Activated T-helper 9 cell treated with anti-CD3 and anti-CD28 coated beads, Interleukin-2, amount 50 U/mL, for 16 hours (primary cell): ENCODE results near the gene COL20A1.
"Not testable (repeated sequence)": the region's sequence is repeated elsewhere in the genome, so short reads cannot be mapped to it uniquely, and the experiment has no call there.

Experiments used
- DNase-seq: peaks from one replicate; pipeline ENCODE4 v3.0.0-alpha.2; 2020; ENCODE audit warnings: low read depth

COL20A1 gene

DNA sequence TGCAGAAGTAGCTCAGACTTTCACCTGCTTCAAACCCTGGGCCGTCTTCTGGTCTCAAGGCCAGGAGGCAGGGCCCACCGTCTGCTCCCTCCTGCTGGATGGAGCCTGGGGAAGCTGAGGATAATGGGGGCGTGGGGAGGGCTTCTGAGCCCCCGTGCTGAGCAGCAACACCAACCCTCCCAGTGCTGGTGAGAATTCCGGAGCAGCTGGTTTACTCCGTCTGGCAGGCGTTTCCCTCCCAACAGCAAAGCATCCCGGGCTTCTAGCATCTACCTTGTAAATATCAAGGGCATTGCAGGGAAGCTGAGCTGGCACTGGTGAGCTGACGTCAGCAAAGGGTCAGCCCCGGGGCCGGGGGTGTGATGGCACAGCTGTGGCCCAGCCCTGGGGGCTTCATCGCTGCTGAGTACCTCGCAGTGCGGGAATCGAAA, 85.0 kb downstream of the COL20A1 start:
- DNase-seq, result no peak

DNA sequence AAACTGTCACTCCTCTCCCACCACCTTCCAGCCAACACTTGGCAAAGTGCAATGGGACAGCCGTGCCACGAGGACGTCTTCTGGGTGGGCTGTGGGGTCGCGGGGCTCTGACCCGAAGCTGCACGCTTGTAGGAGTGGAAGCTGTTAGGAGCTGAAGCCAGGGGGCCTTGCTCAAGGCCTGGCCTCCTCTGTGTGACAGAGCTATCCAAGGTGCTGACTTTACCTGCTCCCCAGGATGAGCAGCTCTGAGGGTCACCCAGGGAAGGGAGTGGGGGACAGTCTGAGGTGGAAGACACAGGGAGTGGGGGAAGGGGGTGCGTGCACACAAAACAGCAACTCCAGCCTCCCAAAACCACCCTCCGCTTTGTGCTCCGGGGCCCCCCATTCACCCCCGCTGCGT, 85.6 kb downstream of the COL20A1 start:
- no peak for DNase-seq

DNA sequence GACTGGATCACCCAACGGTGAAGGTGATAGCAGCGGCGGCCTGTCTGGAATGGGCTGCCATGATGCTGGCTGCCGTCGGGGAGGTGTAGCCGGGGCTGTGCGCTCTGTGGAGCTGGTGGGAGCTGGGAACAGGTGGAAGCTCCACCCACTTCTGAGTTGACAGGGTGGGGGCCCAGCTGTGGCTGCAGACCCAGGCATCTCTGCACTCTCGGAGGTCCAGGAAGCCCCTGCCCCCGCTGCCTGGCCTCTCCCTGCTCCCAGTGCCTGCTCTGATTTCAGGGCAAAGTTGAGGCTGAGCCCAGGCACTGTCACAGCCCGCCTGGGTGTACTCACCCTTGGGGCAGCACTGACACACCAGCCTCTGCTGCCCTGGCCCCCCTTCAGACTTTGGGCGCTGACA, 86.3 kb downstream of the COL20A1 start:
- DNase-seq, result no peak

DNA sequence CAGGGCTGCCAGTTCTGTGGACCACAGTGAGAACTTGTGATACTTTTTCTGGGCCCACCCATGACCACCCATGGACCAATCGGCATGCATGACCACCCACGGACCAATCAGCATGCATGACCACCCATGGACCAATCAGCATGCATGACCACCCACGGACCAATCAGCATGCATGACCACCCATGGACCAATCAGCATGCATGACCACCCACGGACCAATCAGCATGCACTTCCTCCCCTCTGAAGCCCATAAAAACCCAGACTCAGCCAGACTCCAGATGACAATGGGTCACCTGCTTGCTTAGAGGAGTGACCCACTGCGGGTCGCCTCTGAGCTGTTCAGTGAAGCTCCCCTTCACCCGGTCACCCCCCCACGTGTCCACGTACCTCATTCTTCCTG, 86.9 kb downstream of the COL20A1 start:
- not testable (repeated sequence) for DNase-seq

DNA sequence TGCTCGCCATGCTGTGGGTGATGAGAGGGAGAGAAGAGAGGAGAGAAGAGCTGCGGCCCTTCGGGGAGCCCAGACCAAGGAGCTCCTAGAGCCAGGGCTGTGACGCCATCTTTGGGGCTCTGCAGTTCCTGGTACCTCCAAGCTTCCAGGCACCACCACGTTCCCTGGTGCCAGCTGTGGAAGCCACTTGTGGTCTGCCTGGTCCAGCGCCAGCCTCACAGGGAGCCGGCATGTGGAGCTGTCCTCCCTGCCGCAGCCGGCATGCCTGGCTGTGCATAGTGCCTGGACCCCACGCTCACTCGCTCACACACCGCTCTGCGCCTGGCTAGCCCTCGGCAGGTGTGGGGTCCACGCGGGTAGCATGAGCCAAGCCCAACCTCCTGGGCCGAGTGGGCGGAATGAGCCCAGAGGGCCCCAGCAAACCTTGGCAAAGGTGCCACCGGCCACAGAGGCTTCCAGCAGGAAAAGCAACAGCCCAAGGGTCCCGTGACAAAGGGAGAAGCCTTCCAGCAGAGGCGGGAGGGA, 87.4 kb downstream of the COL20A1 start:
- no peak for DNase-seq

DNA sequence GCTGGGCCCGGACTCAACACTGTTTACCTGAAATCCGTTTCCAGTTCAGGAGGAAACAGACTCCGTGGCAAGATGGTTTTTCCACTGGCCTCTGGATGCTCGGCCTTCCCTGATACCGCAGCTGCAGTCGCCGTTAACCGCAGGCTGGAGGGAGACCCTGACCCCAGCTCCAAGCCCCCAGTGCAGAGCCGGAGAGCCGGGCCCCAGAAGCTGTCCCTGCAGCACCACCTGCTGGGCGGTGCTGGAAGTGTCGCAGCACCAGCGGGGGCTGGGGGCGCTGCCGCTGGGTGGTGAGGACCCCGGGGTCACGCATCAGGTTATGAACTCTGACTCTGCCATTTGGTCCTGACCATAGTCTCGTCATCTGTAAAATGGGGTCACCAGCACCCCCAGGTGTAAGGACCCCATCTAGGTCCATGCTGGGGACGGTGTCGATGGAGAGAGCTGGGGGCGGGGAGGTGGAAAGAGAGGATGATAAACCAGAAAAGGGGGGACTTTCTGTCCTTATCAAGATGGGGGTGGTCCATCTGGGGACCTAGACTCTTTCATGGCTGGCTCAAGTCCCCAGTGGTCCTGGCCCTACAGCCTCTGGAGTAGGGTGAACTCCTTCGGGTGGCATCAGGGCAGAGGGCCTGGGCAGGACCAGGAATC, 88.9 kb downstream of the COL20A1 start:
- no peak for DNase-seq

DNA sequence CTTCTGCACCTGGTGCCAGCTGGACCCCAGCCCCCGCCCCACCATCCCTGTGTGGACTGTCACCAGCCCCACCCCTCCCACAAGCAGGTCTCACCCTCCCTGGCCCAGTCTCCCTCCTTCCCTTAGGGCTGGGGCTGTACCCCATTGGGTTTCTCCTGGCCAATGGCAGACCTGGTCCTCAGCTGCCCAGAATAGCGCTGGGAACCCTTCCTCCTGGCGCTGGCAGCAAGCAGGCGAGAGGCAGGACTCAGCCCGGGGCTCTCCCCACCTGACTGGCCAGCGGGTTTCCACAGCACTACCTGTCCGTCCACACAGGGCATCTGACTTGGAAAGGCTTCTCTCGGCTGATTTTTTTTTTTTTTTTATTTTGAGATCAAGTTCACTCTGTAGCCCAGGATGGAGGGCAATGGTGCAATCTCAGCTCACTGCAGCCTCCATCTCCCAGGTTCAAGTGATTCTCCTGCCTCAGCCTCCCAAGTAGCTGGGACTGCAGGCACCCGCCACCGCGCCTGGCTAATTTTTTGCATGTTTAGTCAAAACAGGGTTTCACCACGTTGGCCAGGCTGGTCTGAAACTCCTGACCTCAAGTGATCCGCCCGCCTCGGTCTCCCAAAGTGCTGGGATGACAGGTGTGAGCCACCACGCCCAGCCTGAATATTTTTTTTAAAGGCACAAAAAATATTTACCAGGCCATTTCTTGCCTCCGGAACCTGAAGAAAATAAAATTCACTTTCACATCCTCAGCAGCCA, 89.7 kb downstream of the COL20A1 start:
- no peak for DNase-seq

DNA sequence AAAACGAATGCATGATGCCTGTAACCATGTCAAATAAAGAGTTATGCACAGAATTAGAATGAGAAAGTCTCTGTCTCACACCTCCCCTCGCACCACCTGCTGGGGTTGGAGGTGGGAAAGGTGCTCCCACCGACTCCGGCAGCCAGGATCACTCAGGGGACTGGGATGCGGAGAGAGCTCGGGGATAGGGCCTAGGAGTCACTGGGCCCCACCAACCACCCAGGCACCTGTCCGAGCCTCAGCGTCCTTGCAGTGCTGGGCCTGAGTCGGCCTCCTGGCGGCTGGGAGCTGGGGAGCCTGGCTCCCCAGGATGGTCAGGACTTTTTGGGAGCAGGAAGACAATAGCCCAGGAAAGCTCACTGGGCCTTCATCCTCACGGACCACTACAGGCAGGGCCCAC, 90.6 kb downstream of the COL20A1 start:
- no peak for DNase-seq

DNA sequence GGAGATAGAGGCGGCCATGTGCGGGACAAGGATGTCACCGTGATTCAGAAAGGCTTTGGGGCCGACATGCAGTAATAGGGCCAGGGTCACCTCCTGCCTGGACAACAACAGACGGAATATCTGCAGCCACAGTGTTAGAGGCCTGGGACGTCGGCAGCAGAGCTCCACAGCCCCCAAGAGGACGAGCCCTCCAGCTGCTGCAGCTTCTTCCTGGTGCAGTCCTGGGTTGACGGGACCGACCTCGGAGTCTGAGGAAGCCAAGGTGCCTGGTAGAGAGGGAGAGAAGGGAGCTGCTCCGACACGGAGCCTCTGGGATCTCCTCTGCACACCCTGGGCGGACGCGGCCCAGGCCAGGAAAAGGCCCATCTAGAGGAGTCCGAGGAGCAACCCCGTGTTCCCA, 91.3 kb downstream of the COL20A1 start:
- DNase-seq, result no peak
